ENCODE measurements around the gene MKNK2.

- no peak for TF ChIP-seq CTCF (IDR thresholded peaks at IDR 0.05)
- TF ChIP-seq POLR2A (IDR thresholded peaks at IDR 0.05), result no peak
Observed at GRCh38 chr19:2043251-2043641, 7.8 kb downstream of the MKNK2 start.
